ENCODE measurements around the gene GPRC5D. TPM values are rescaled to one million over a fixed set of nuclear protein-coding genes. Genes with fewer than 3 reads are reported as not detected.

GPRC5D gene
- total RNA-seq, 1 experiment from 2014 or later, result not detected

- peaks cover 31% of the 10 kb centered on the region for H3K36me3 ChIP-seq
- H3K27me3 ChIP-seq, result no peaks in the 10 kb centered on the region
- H3K9me3 ChIP-seq, result no peaks in the 10 kb centered on the region
- no peak for DNase-seq
- H3K4me3 ChIP-seq, result no peak overlapping the region
Measured at GRCh38 chr12:12986775-12987331, 34.9 kb upstream of the GPRC5D start.

GRCh38 chr12:12985817-12986408, 33.9 kb upstream of the GPRC5D start:
- Histone ChIP-seq H3K4me3 (no peak overlapping the region), H3K27me3 (no peaks in the 10 kb centered on the region), H3K36me3 (peaks cover 38% of the 10 kb centered on the region), H3K9me3 (no peaks in the 10 kb centered on the region)
- peak; percentile 9 for DNase-seq

GRCh38 chr12:12984149-12984548, 32.2 kb upstream of the GPRC5D start:
- no peaks in the 10 kb centered on the region for H3K9me3 ChIP-seq
- H3K36me3 ChIP-seq, result peaks cover 39% of the 10 kb centered on the region
- H3K4me3 ChIP-seq, result no peak overlapping the region
- no peak for DNase-seq
- no peaks in the 10 kb centered on the region for H3K27me3 ChIP-seq

- Histone ChIP-seq H3K36me3 (peaks cover 37% of the 10 kb centered on the region), H3K4me3 (no peak overlapping the region), H3K9me3 (no peaks in the 10 kb centered on the region), H3K27me3 (no peaks in the 10 kb centered on the region)
- no peak for DNase-seq
Measured at GRCh38 chr12:12983420-12984035, 31.6 kb upstream of the GPRC5D start.

GRCh38 chr12:12982331-12982730, 30.4 kb upstream of the GPRC5D start:
- Histone ChIP-seq H3K9me3 (no peaks in the 10 kb centered on the region), H3K4me3 (no peak overlapping the region), H3K27me3 (no peaks in the 10 kb centered on the region), H3K36me3 (peaks cover 37% of the 10 kb centered on the region)
- DNase-seq, result no peak

- H3K27me3 ChIP-seq, result no peaks in the 10 kb centered on the region
- no peaks in the 10 kb centered on the region for H3K9me3 ChIP-seq
- H3K4me3 ChIP-seq, result no peak overlapping the region
Measured at GRCh38 chr12:12979731-12980259, 27.8 kb upstream of the GPRC5D start.

DNA sequence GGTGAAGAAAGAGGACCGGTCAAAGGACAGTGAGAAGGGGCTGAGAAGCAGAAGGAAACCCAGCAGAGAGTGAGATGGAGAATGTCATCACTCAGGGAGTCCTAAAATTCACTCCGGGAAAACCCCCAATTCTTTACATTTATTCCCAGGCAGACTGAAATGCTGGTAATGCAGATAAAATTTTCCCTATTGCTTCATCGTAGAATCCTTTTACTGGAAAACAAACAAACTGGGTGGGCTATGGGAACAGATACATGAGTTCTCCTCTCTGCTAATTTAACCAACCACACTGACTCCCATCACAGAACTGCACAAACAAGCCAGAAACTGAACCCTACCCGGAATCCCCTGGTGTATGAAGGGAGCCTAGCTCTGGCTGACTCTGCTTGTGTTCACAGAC, 27.2 kb upstream of the GPRC5D start:
- Histone ChIP-seq H3K27me3 (no peaks in the 10 kb centered on the region), H3K4me3 (no peak overlapping the region), H3K36me3 (peaks cover 22% of the 10 kb centered on the region), H3K9me3 (no peaks in the 10 kb centered on the region)
- DNase-seq, result no peak

More at GRCh38 chr12:12979731-12980259, 27.8 kb upstream of the GPRC5D start:
- peaks cover 22% of the 10 kb centered on the region for H3K36me3 ChIP-seq
- peak; percentile 66 for DNase-seq

- no peak for DNase-seq
- Histone ChIP-seq H3K9me3 (no peaks in the 10 kb centered on the region), H3K27me3 (no peaks in the 10 kb centered on the region), H3K4me3 (no peak overlapping the region), H3K36me3 (peaks cover 32% of the 10 kb centered on the region)
Measured at GRCh38 chr12:12977231-12977630, 25.3 kb upstream of the GPRC5D start.

DNA sequence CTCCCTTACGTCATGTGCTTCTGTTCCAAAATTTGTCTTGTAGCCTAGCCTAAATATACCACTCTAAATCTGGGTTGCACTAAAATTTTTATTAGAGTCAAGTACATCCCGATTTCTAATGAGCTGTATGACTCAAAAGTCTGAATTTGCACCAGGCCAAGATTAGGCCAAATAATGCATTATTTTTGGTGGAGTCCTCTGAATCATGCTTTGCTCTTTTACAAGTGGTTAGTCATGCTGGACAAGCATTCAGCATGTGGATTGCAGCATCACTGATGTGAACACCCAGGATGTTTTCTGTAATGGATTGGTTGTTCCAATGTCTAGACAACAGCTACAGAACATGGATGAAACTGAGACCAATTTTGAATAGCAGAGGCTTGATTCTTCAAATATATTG, 24.4 kb upstream of the GPRC5D start:
- Histone ChIP-seq H3K4me3 (no peak overlapping the region), H3K36me3 (peaks cover 26% of the 10 kb centered on the region), H3K9me3 (no peaks in the 10 kb centered on the region), H3K27me3 (no peaks in the 10 kb centered on the region)
- DNase-seq, result peak; percentile 65

DNA sequence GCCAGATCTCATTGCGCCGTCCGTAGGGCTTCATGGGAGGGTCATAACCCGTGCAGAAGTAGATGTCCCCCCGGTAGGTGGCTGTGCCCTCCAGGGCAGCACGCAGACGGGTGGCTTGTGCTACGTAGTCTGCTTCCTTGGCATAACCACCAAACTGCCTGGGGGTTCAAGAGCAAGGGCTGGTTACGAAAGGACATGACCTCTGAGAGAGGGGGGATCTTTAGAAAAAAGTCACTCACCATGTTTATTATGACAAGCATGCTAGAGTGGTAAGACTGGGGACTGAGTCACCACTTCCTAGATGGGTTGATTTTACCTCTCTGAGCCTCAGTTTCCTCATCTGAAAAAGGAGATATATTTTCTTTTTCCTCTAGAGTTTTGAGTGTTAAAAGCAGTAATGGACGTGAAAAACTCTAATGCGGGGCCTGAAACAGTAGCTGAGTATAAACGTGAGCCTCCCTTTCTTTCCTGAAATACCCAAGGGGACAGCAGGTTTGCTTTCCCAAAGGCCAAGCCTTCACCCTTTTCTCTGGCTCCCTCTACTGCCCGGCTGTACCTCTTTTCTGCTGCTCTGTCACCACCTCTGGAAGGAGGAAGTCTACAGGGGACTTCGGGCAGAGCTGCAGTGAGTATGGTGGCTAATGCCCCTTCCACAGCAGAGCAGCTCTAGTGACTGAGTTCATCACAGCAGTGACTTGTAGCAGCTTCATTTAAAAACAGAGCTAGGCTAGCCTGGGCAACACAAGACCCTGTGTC, 23.5 kb upstream of the GPRC5D start:
- Histone ChIP-seq H3K27me3 (no peaks in the 10 kb centered on the region), H3K9me3 (no peaks in the 10 kb centered on the region), H3K4me3 (no peak overlapping the region), H3K36me3 (peaks cover 21% of the 10 kb centered on the region)
- peak; percentile 41 for DNase-seq

- no peaks in the 10 kb centered on the region for H3K9me3 ChIP-seq
- no peaks in the 10 kb centered on the region for H3K27me3 ChIP-seq
- peaks cover 21% of the 10 kb centered on the region for H3K36me3 ChIP-seq
- DNase-seq, result no peak
- no peak overlapping the region for H3K4me3 ChIP-seq
Measured at GRCh38 chr12:12974211-12974610, 22.2 kb upstream of the GPRC5D start.

DNA sequence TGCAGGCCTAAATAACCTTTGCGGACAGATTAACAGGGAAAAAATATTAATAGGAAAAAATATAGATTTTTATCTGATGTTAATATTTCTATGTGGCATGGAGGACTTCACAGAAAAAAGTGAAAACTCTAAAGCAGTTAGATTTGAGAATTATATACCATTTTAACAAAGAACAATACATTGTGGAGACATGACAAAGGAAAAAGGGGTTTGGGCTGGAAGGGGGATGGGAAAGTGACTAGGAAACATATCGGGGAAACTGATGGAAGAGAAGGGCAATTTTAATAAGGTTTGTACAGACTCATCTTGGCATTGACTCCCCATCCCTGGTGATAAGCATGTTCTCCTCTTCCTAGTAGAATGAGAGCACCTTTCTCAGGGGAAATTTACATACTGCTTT, 21.0 kb upstream of the GPRC5D start:
- H3K36me3 ChIP-seq, result peaks cover 21% of the 10 kb centered on the region
- H3K9me3 ChIP-seq, result no peaks in the 10 kb centered on the region
- no peak for DNase-seq
- H3K4me3 ChIP-seq, result no peak overlapping the region
- no peaks in the 10 kb centered on the region for H3K27me3 ChIP-seq

DNA sequence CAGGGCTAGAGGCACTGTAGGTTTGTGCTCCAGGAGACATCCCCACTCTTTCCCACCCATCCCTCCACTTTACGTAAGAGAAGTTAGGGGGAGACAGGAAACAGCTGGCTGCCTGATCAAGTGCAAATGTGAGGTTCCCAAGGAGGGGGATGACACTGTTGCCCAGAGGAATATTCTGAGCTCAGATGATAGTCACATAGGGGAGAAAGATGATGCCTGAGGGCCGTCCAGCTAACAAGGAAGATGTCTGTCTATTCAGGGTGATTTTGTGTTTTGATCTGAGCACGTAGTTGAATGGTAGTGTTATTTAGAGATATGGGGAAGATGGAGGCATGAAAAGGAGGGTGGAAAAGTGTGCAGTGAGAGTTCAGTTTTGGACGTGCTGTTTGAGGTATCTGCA, 13.9 kb upstream of the GPRC5D start:
- no peak for DNase-seq
- H3K27me3 ChIP-seq, result no peaks in the 10 kb centered on the region; the same call in 1 of the 2 replicates
- H3K4me3 ChIP-seq, result no peak overlapping the region
- no peaks in the 10 kb centered on the region for H3K36me3 ChIP-seq
- no peaks in the 10 kb centered on the region for H3K9me3 ChIP-seq

- Histone ChIP-seq H3K4me3 (no peak overlapping the region), H3K27me3 (no peaks in the 10 kb centered on the region; the same call in 1 of the 2 replicates), H3K9me3 (no peaks in the 10 kb centered on the region), H3K36me3 (no peaks in the 10 kb centered on the region)
- no peak for DNase-seq
Measured at GRCh38 chr12:12964255-12964654, 12.3 kb upstream of the GPRC5D start.

DNA sequence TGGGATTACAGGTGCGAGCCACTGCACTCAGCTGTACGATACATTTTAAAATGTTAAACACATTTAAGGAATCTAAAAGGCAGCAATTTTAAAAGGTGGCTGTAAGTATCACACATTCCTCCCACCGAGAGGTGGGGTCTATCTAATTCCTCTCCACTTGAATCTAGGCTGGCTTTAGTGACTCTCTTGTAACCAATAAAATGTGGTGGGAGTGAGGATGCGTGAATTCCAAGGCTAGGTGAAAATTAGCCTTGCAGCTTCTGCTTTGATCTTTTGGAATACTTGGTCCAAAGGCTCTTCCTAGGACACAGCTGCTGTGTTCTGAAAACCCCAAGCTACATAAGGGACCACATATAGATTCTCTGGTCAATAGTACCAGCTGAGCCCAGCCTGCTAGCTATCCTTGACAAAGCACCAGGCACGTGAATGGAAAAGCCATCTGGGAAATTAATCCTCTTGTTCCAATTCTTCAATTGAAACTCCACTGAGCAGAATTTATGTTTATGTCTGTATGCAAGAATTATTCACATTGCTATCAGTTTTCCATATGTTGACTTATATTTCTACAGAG, 8.8 kb upstream of the GPRC5D start:
- Histone ChIP-seq H3K9me3 (no peaks in the 10 kb centered on the region), H3K4me3 (no peak overlapping the region), H3K36me3 (no peaks in the 10 kb centered on the region), H3K27me3 (no peaks in the 10 kb centered on the region; the same call in 1 of the 2 replicates)
- DNase-seq, result no peak

- Histone ChIP-seq H3K27me3 (no peaks in the 10 kb centered on the region; the same call in 1 of the 2 replicates), H3K9me3 (no peaks in the 10 kb centered on the region), H3K4me3 (no peak overlapping the region), H3K36me3 (no peaks in the 10 kb centered on the region)
- no peak for DNase-seq
Measured at GRCh38 chr12:12958886-12959285, 6.9 kb upstream of the GPRC5D start.
